OCI-LY1 (cell line): ENCODE measurements around the gene PRKCI.
"Not testable (repeated sequence)": the region's sequence is repeated elsewhere in the genome, so short reads cannot be mapped to it uniquely, and the experiment has no call there.

ENCODE experiments used
- H2AFZ ChIP-seq: fragments of 200-600 bp; sonication (generic), shearing (Covaris generic); 2 replicates; pipeline ENCODE4 v1.6.0; 2014; ENCODE audit warnings: antibody characterized with exemption, mild to moderate bottlenecking, low read length
- H3F3A ChIP-seq: fragments of 200-600 bp; sonication (generic), shearing (Covaris generic); 2 replicates; pipeline ENCODE4 v1.6.0; 2014; ENCODE audit warnings: mild to moderate bottlenecking, antibody characterized with exemption, low read length, moderate library complexity; ENCODE audit not compliant: insufficient read depth
- H3K27ac ChIP-seq: fragments of 200-600 bp; sonication (generic); 2 replicates; pipeline ENCODE4 v1.5.1; 2014; ENCODE audit warnings: low read length, mixed run types, mild to moderate bottlenecking, low read depth; ENCODE audit not compliant: poor library complexity, severe bottlenecking
- H3K27me3 ChIP-seq: fragments of 200-600 bp; sonication (generic); 2 replicates; pipeline ENCODE4 v1.6.0; 2014; ENCODE audit warnings: antibody characterized with exemption, mild to moderate bottlenecking, low read length, moderate library complexity; ENCODE audit not compliant: insufficient read depth
- H3K36me3 ChIP-seq: fragments of 200-600 bp; sonication (generic); 2 replicates; pipeline ENCODE4 v1.6.1; 2014; ENCODE audit warnings: mild to moderate bottlenecking, antibody characterized with exemption, low read length, moderate library complexity, mixed read lengths; ENCODE audit not compliant: insufficient read depth
- H3K4me1 ChIP-seq: fragments of 200-600 bp; sonication (generic); 2 replicates; pipeline ENCODE4 v1.5.1; 2014; ENCODE audit warnings: mild to moderate bottlenecking, low read length, moderate library complexity; ENCODE audit not compliant: insufficient read depth, severe bottlenecking
- H3K4me2 ChIP-seq: fragments of 200-600 bp; sonication (generic), shearing (Covaris generic); 2 replicates; pipeline ENCODE4 v1.6.1; 2014; ENCODE audit warnings: low read length
- H3K4me3 ChIP-seq: fragments of 200-600 bp; sonication (generic); 2 replicates; pipeline ENCODE4 v1.5.1; 2014; ENCODE audit warnings: low read length, low read depth, mild to moderate bottlenecking, mixed read lengths; ENCODE audit not compliant: poor library complexity, severe bottlenecking
- H3K79me2 ChIP-seq: fragments of 200-600 bp; shearing (Covaris generic); 2 replicates; pipeline ENCODE4 v1.6.1; 2016; ENCODE audit warnings: mixed run types, low read length, mixed read lengths; ENCODE audit not compliant: insufficient read depth
- H3K9ac ChIP-seq: fragments of 200-600 bp; sonication (generic), shearing (Covaris generic); 2 replicates; pipeline ENCODE4 v1.6.1; 2014; ENCODE audit warnings: mild to moderate bottlenecking, low read length, mixed read lengths
- H3K9me2 ChIP-seq: fragments of 200-600 bp; sonication (generic), shearing (Covaris generic); 2 replicates; pipeline ENCODE4 v1.6.1; 2014; ENCODE audit warnings: low read depth, mild to moderate bottlenecking, low read length, mixed read lengths
- H3K9me3 ChIP-seq: fragments of 200-600 bp; shearing (Covaris generic); 2 replicates; pipeline ENCODE4 v1.6.1; 2014; ENCODE audit warnings: low read length, mixed read lengths
- H4K20me1 ChIP-seq: fragments of 200-600 bp; sonication (generic), shearing (Covaris generic); 2 replicates; pipeline ENCODE4 v1.6.0; 2016; ENCODE audit warnings: mild to moderate bottlenecking, low read length; ENCODE audit not compliant: insufficient read depth
- CTCF ChIP-seq: fragments of 200-600 bp; sonication (generic), shearing (Covaris generic); IDR thresholded peaks from 2 replicates; pipeline ENCODE4 v1.5.1; 2017; ENCODE audit warnings: mild to moderate bottlenecking, antibody characterized with exemption, low read length, moderate library complexity, mixed read lengths
- EZH2 ChIP-seq: fragments of 200-600 bp; sonication (generic), shearing (Covaris generic); IDR thresholded peaks from 2 replicates; pipeline ENCODE4 v1.8.0; 2017; ENCODE audit warnings: borderline replicate concordance, mixed run types, mild to moderate bottlenecking, antibody characterized with exemption, low read length, moderate library complexity, mixed read lengths

The PRKCI gene

DNA sequence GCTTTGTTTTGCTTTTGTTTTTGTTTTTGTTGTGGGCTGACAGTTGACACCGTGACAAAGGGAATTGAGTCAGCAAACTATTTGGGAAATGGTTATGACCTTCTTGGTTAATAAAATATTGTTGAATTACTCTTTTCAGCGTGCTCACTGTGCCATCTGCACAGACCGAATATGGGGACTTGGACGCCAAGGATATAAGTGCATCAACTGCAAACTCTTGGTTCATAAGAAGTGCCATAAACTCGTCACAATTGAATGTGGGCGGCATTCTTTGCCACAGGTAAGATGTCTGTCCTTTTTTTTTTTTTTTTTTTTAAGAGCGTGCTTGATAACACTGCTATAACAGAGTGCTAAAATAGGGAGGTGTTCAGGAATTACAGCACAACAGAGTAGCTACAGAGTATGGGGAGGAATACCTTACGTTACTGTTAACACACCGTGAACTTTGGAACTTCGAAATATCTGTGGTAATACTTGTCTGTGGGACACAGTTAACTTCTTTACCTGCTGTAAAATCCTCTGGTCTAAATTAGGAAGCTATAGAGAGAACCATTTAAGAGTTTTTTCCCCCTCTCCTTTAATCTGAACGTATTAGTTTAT, 48.2 kb downstream of the PRKCI start:
- H3K36me3 ChIP-seq, result peaks cover 38% of the 10 kb centered on the region
- no peak overlapping the region for H3K27ac ChIP-seq
- no peak overlapping the region for H3K9ac ChIP-seq
- no peaks in the 10 kb centered on the region for H4K20me1 ChIP-seq
- no peaks in the 10 kb centered on the region for H3K27me3 ChIP-seq
- H2AFZ ChIP-seq, result no peak overlapping the region
- H3K9me2 ChIP-seq, result no peaks in the 10 kb centered on the region
- H3K9me3 ChIP-seq, result no peaks in the 10 kb centered on the region
- no peak overlapping the region for H3K4me2 ChIP-seq
- TF ChIP-seq EZH2 (no peak), CTCF (no peak)
- no peaks in the 10 kb centered on the region for H3K4me1 ChIP-seq
- no peak overlapping the region for H3K4me3 ChIP-seq
- H3F3A ChIP-seq, result no peaks in the 10 kb centered on the region
- H3K79me2 ChIP-seq, result no peaks in the 10 kb centered on the region

GRCh38 chr3:170274641-170275040, 52.4 kb downstream of the PRKCI start:
- TF ChIP-seq CTCF, result no peak
- no peak for TF ChIP-seq EZH2
- Histone ChIP-seq H3K27me3 (no peaks in the 10 kb centered on the region), H3K27ac (no peak overlapping the region), H3K36me3 (peaks cover 37% of the 10 kb centered on the region), H3K4me3 (no peak overlapping the region), H3F3A (no peaks in the 10 kb centered on the region), H3K9me2 (no peaks in the 10 kb centered on the region), H3K9me3 (no peaks in the 10 kb centered on the region), H3K4me1 (peaks cover 8% of the 10 kb centered on the region), H2AFZ (no peak overlapping the region), H4K20me1 (no peaks in the 10 kb centered on the region), H3K79me2 (no peaks in the 10 kb centered on the region), H3K4me2 (no peak overlapping the region), H3K9ac (no peak overlapping the region)

DNA sequence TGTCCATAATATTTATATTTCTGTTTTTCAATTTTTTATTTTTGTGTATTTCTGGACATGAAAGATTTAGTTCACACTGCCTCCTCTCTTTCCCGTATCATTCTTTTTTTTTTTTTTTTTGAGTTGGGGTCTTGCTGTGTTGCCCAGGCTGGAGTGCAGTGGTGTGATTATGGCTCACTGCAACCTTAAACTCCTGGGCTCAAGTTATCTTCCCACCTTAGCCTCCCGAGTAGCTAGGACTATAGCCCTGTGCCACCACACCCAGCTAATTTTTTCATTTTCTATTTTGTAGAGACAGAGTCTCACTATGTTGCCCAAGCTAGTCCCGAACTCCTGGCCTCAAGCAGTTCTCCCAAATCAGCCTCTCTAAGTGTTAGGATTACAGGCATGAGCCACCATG, 53.6 kb downstream of the PRKCI start:
- Histone ChIP-seq H3K4me1 (peaks cover 8% of the 10 kb centered on the region), H3K27ac (no peak overlapping the region), H3K4me2 (no peak overlapping the region), H3K4me3 (no peak overlapping the region), H3K9me3 (no peaks in the 10 kb centered on the region), H3K9ac (no peak overlapping the region), H4K20me1 (no peaks in the 10 kb centered on the region), H3K79me2 (no peaks in the 10 kb centered on the region), H3K27me3 (no peaks in the 10 kb centered on the region), H2AFZ (no peak overlapping the region), H3K9me2 (no peaks in the 10 kb centered on the region), H3F3A (no peaks in the 10 kb centered on the region), H3K36me3 (peaks cover 27% of the 10 kb centered on the region)
- no peak for TF ChIP-seq CTCF
- no peak for TF ChIP-seq EZH2

DNA sequence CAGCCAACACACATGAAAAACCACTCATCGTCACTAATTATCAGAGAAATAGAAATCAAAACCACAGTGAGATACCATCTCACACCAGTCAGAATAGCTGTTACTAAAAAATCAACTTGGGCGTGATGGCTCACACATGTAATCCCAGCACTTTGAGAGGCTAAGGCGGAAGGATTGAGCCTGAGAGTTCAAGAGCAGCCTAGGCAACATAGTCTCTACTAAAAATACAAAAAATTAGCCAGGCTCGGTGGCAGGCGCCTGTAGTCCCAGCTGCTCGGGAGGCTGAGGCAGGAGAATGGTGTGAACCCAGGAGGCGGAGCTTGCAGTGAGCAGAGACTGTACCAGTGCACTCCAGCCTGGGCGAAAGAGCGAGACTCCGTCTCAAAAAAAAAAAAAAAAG, 55.1 kb downstream of the PRKCI start:
- H3K9me3 ChIP-seq, H3K27ac ChIP-seq, H3K27me3 ChIP-seq, H3K79me2 ChIP-seq, H3F3A ChIP-seq, H3K4me1 ChIP-seq, H3K4me2 ChIP-seq, H4K20me1 ChIP-seq, H2AFZ ChIP-seq, H3K9me2 ChIP-seq, H3K9ac ChIP-seq, H3K4me3 ChIP-seq: not testable (repeated sequence)
- H3K36me3 ChIP-seq, result peaks cover 31% of the 10 kb centered on the region
